ENCODE results near the gene MAP3K13. TPM values are rescaled to one million over a fixed set of nuclear protein-coding genes. Genes with fewer than 3 reads are reported as not detected.
A peak's percentile ranks its signal among the peaks of the same experiment; 100 is the strongest.

Gene MAP3K13
- total and polyA plus RNA-seq, 2 of the 13 experiments (the other 11 are each of a cell fraction or from before 2014, with no cell fraction given) = 24.2 to 26.5 TPM

GRCh38 chr3:185328324-185329004 is 34.5 kb upstream of the MAP3K13 start (continued):
- TF ChIP-seq HNF4G (IDR thresholded peaks at IDR 0.05; ENCODE audit: borderline replicate concordance, low read depth, low read length) (peak; percentile 87), HNF4G (CRISPR knock-in tag; IDR thresholded peaks at IDR 0.05; ENCODE audit: borderline replicate concordance, low read depth) (peak; percentile 53; the same call in 1 of the 2 replicates), SALL2 (CRISPR knock-in tag; IDR thresholded peaks at IDR 0.05) (peak; percentile 39; the same call in 1 of the 2 replicates), KDM3A (CRISPR knock-in tag; IDR thresholded peaks at IDR 0.05; ENCODE audit: low read depth) (no peak; the same call in 1 of the 2 replicates), ZNF710 (CRISPR knock-in tag; IDR thresholded peaks at IDR 0.05; ENCODE audit: borderline replicate concordance) (no peak), RXRA (CRISPR knock-in tag; IDR thresholded peaks at IDR 0.05) (0 out of 2 replicates have a peak, but pooled peaks have one; percentile 16), BRCA1 (CRISPR knock-in tag; IDR thresholded peaks at IDR 0.05) (peak; percentile 67; the same call in 1 of the 2 replicates), TARDBP (CRISPR knock-in tag; IDR thresholded peaks at IDR 0.05) (peak; percentile 87), NFKBIZ (CRISPR knock-in tag; IDR thresholded peaks at IDR 0.05) (no peak), NFIB (CRISPR knock-in tag; IDR thresholded peaks at IDR 0.05; ENCODE audit: borderline replicate concordance) (no peak), ZNF660 (CRISPR knock-in tag; IDR thresholded peaks at IDR 0.05; ENCODE audit: borderline replicate concordance, low read depth) (no peak), ZNF570 (CRISPR knock-in tag; IDR thresholded peaks at IDR 0.05; ENCODE audit: borderline replicate concordance) (no peak), DNMT1 (CRISPR knock-in tag; IDR thresholded peaks at IDR 0.05) (no peak), ZNF382 (CRISPR knock-in tag; IDR thresholded peaks at IDR 0.05; ENCODE audit: borderline replicate concordance) (no peak), HNF1B (CRISPR knock-in tag; IDR thresholded peaks at IDR 0.05) (peak; percentile 71), MTF1 (CRISPR knock-in tag; IDR thresholded peaks at IDR 0.05) (no peak), MNT (IDR thresholded peaks at IDR 0.05) (no peak), ZMYM3 (CRISPR knock-in tag; IDR thresholded peaks at IDR 0.05) (no peak), SP2 (CRISPR knock-in tag; IDR thresholded peaks at IDR 0.05) (no peak), ZNF878 (CRISPR knock-in tag; IDR thresholded peaks at IDR 0.05) (no peak), HNRNPUL1 (IDR thresholded peaks at IDR 0.05; ENCODE audit: low read depth, low read length) (no peak), POGK (CRISPR knock-in tag; conservative IDR thresholded peaks at IDR 0.05) (no peak), TBX3 (IDR thresholded peaks at IDR 0.05; ENCODE audit: borderline replicate concordance) (no peak), RNF2 (conservative IDR thresholded peaks at IDR 0.05; ENCODE audit: low read depth) (no peak)

All from HepG2 (cell line).